Measurements from ENCODE around the gene GRIP2.

GRIP2 gene

GRCh38 chr3:14485981-14486380, 54.2 kb downstream of the GRIP2 start:
- DNase-seq (ENCODE audit: low read depth): no peak

GRCh38 chr3:14484741-14485140, 55.4 kb downstream of the GRIP2 start:
- no peak for DNase-seq (ENCODE audit: low read depth)

- DNase-seq (ENCODE audit: low read depth): no peak
Observed at GRCh38 chr3:14483286-14483685, 56.9 kb downstream of the GRIP2 start.

- no peak for DNase-seq (ENCODE audit: low read depth)
Observed at GRCh38 chr3:14482271-14482721, 57.8 kb downstream of the GRIP2 start.

- DNase-seq (ENCODE audit: low read depth): no peak
Observed at GRCh38 chr3:14481646-14482036, 58.5 kb downstream of the GRIP2 start.

- DNase-seq (ENCODE audit: low read depth): no peak
Observed at GRCh38 chr3:14481018-14481645, 59.0 kb downstream of the GRIP2 start.

- DNase-seq (ENCODE audit: low read depth): no peak
Observed at GRCh38 chr3:14480207-14481017, 59.7 kb downstream of the GRIP2 start.

DNA sequence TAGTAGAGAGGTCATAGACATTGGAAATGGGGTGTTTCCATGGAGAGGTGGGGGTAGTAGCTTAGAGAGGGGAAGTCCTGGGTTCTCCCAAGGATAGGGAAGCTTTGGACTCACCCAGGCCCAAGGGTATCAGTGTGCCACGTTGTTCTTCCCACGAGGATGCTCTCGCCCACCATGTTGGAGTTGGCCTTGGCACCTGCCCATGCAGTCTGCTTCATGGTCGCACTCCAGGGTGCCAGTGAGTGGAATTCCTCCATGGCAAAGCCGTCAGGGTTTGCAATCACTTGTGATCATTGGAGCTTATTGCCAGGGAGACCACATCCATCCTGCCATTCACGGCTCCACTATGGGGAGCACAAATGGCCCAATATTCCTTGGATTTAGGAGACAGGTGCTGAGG, 60.6 kb downstream of the GRIP2 start:
- no peak for DNase-seq (ENCODE audit: low read depth)

- DNase-seq (ENCODE audit: low read depth): no peak
Observed at GRCh38 chr3:14478956-14479550, 61.1 kb downstream of the GRIP2 start.

- DNase-seq (ENCODE audit: low read depth): no peak
Observed at GRCh38 chr3:14477311-14477935, 62.7 kb downstream of the GRIP2 start.

DNA sequence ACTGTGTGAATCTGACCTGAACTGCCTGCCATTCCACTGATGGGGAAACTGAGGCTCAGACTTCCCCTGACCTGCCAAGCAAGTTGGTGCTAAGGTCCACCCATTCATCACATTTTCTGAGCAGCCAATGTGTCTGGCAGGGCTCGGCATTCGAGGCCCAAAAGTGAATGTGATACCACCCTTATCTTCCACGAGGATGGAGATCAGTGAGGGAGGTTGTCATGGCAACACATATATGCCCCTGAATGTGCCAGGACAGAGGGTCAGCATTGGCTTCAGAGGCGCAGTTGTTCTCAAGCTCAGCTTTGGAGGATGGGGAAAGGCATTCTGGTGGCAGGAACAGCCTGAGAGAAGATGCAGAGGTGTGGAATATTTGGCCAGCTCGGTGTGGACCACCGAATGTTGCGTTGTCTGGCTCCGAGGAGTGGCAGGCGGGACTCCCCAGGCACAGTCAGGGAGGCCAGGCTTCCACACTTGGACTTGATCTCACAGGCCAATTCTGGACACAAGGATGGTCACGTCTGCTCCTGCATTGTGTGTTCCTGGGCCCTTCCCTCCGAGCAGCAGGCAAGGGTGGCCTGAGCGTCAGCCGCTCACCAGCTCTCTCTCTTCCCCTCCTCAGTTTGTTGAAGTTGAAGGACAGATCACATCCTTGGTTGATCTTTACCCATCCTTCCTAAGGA, 63.4 kb downstream of the GRIP2 start:
- no peak for DNase-seq (ENCODE audit: low read depth)

- DNase-seq (ENCODE audit: low read depth): no peak
Observed at GRCh38 chr3:14475621-14476020, 64.5 kb downstream of the GRIP2 start.

DNA sequence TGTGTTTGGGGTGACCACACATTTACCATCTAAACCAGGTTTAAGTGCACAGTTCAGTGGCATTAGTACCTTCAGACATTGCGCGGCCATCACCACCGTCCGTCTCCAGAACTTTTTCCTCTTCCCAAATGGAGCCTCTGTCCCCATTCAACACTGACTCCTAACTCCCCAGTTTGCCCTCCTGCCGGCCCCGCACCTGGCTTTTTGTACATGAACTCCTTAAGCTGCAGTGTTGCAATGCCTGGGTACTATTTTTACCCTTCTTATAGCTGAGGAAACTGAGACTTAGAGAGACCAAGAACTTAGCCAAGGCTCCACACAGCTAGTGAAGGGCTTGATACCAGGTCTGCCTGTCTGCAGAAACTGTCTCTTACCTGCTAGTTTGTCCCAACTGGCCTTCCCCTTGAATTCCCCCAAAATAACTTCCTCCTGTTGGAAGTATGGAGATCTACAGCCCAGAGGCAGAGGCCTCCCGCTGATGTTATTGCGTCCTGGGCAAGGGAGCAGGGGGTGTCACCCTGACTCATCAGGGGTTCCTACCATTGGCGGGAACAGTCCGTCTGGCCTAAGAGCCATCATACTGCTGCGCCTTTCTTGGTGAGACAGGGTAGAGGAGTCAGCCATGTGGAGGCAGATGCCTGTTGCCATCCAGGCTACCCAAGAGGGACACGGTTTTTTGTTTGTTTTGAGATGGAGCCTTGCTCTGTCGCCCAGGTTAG, 65.6 kb downstream of the GRIP2 start:
- DNase-seq (ENCODE audit: low read depth): no peak

DNA sequence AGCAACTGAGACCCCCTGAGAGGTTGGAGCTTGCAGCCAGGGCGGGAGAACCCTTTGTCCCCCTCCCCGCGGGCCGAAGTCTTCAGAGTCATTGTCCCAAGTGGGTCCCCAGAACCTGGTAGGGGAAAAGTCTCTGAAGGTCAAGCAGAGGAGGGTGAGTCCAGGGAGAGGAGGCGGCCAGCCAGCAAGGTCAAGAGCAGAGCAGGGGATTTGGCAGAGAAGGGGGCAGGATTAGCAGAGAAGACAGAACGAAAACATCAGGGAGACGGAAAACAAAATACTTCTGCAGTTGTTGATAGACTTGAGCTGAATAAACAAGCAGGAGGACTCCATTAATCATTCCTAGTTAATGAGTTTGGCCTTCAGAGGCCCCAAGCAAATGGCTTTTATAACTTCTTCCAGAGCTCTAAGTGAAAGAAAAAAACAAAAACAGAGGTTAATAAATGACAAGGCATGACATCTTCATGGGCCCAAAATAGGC, 66.7 kb downstream of the GRIP2 start:
- DNase-seq (ENCODE audit: low read depth): no peak

DNA sequence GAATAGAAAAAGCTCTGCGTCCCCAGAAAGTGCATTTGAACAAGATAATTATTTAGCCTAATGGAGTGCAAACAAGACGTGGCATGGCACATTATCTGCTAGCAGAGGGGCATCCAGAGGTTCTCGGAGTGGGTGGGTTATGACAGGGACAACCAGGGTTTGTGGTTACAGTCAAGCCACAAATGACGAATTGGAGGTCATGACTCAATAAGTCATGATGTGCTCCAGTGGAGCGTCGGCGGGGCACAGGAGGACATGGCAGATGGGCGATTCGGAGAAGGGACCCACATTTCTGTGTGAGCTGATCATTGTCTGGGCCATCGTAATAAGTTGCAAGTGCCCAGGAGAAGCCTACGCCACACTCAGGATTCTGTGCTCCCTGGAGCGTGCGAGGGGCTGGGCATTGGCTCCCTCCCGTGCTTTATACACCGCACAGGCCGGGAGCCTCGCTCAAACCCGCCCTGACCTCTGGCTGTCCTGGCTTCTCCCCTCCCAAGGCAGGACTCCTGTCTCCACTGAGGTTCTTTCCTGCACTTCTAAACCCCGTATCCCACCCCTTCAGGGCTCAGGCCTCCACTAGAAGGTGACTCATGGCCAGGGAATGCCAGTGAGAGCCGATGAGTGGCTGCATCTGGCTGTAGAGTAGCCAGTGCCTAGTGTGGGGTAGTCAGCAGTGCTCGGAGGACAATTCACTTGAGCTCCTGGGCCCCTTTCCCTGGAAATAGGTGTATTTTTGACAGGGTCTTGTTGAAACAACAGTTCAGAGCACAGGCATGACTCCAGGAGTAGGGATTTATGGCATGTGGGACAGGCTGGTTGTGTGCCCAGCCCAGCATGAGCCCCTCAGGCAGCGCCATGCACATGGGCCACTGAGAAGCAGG, 67.4 kb downstream of the GRIP2 start:
- DNase-seq (ENCODE audit: low read depth): peak; percentile 94

- no peak for DNase-seq (ENCODE audit: low read depth)
Observed at GRCh38 chr3:14471690-14472089, 68.5 kb downstream of the GRIP2 start.

DNA sequence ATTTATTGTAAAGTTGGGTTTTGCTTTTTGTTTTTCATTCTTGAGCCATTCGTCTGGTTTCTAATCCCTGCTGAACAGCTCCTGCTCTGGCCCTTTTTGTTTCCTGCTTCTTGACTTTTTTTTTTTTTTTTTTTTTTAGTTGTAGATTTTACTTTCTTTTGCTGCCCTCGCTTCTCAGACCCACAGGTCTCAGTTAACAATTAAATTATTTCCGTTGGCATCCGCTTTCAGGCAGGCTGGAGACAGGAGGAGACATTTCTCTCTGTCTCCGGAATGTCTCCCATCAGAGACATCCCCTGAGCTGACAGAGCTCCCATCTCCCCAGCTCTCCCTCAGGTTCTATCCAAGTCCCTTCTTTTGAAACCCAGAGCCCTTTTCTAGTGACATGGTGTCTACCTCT, 69.1 kb downstream of the GRIP2 start:
- no peak for DNase-seq (ENCODE audit: low read depth)

GRCh38 chr3:14470461-14470860, 69.7 kb downstream of the GRIP2 start:
- DNase-seq (ENCODE audit: low read depth): no peak

GRCh38 chr3:14468621-14468981, 71.5 kb downstream of the GRIP2 start:
- no peak for DNase-seq (ENCODE audit: low read depth)

GRCh38 chr3:14467814-14468620, 72.1 kb downstream of the GRIP2 start:
- no peak for DNase-seq (ENCODE audit: low read depth)

Data from HS-27A (cell line).